ENCODE data around the gene TRPM4. TPM values are rescaled to one million over a fixed set of nuclear protein-coding genes. Genes with fewer than 3 reads are reported as not detected.
"Not testable (repeated sequence)": the region's sequence is repeated elsewhere in the genome, so short reads cannot be mapped to it uniquely, and the experiment has no call there.

Gene TRPM4
- total RNA-seq, 4 donors from 2014 or later = 50.7 to 76.2 (median 70.3) TPM

DNA sequence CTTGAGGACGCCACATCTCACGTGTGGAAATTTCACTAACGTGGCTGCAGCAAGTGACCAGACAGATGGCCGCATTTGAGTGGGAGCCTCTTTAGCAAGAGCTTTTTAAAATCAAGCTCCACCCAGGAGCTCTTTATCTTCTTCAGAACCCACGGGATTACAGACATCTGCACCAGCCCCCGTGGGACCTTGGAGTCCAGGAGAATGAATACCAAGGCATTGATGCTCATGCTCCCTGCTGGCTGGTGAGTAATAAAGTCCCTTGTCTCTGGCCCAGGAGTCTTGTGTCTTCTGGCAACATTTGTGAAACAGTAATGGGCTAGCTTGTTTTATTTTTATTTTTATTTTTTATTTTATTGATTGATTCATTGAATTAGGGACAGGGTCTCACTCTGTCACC, 64.4 kb downstream of the TRPM4 start:
- intact Hi-C loops (cut with DNase I; ENCODE audit: low total_unique reads) = no loop called here
- WGBS, 2 donors = 83 to 88% methylated on average over 6 of the region's 6 CpGs
- DNase-seq (ENCODE audit: low spot score in 2 of 2) = no peak
- H3K4me3 ChIP-seq (ENCODE audit: low read depth, poor library complexity, severe bottlenecking) = no peak overlapping the region
- TF ChIP-seq POLR2A (IDR thresholded peaks at IDR 0.05) = no peak
- TF ChIP-seq CTCF (IDR thresholded peaks at IDR 0.05) = no peak

- 89 to 90% methylated on average over 4 of the region's 4 CpGs for WGBS, 2 donors
- TF ChIP-seq POLR2A (IDR thresholded peaks at IDR 0.05) = no peak
- TF ChIP-seq CTCF (IDR thresholded peaks at IDR 0.05) = no peak
- H3K4me3 ChIP-seq (ENCODE audit: low read depth, poor library complexity, severe bottlenecking) = no peak overlapping the region
- intact Hi-C loops (cut with DNase I; ENCODE audit: low total_unique reads) = no loop called here
- DNase-seq (ENCODE audit: low spot score in 2 of 2) = no peak
Observed at GRCh38 chr19:49222528-49222927, 64.9 kb downstream of the TRPM4 start.

- TF ChIP-seq CTCF (IDR thresholded peaks at IDR 0.05) (no peak), POLR2A (IDR thresholded peaks at IDR 0.05) (no peak)
- intact Hi-C loops (cut with DNase I; ENCODE audit: low total_unique reads) = no loop called here
- WGBS, 2 donors = 83 to 89% methylated on average over 7 to 9 of the region's 9 CpGs
Observed at GRCh38 chr19:49223472-49223871, 65.9 kb downstream of the TRPM4 start.

DNA sequence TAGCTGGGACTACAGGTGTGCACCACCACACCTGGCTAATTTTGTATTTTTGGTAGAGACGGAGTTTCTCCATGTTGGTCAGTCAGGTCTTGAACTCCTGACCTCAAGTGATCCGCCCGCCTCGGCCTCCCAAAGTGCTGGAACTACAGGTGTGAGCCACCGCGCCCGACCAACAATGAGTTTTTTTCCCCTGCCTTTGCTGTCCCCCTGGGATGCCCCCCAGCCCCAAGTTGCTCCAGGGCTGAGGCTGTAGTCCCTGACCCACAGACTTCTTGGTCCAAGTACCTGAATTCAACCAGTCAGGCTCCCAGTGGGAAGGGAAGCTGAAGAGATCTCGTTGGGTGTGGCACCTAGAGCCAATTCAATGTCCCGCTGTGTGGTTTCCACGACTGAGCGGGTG, 66.8 kb downstream of the TRPM4 start:
- H3K4me3 ChIP-seq (ENCODE audit: low read depth, poor library complexity, severe bottlenecking); intact Hi-C loops (cut with DNase I; ENCODE audit: low total_unique reads); DNase-seq (ENCODE audit: low spot score in 2 of 2): not testable (repeated sequence)
- 78 to 80% methylated on average over 11 of the region's 11 CpGs for WGBS, 2 donors

More at GRCh38 chr19:49223472-49223871, 65.9 kb downstream of the TRPM4 start:
- H3K4me3 ChIP-seq (ENCODE audit: low read depth, poor library complexity, severe bottlenecking) = no peak overlapping the region
- DNase-seq (ENCODE audit: low spot score in 2 of 2) = no peak

DNA sequence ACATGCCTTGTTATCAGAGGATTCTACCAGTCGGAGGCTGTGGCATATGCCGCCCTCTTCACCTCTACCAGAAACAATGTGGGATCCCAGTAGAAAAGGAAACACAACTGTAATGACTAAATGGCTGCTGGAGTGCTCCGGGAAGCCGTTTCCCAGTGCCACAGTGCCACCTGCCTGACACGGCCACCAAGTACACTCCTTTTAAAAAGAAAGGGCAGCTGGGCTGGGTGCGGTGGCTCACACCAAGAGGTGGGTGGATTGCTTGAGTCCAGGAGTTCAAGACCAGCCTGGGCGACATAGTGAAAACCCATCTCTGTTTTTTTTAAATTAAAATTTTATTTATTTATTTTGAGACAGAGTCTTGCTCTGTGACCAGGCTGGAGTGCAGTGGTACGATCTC, 67.3 kb downstream of the TRPM4 start:
- TF ChIP-seq POLR2A (IDR thresholded peaks at IDR 0.05) = no peak
- TF ChIP-seq CTCF (IDR thresholded peaks at IDR 0.05) = no peak
- DNase-seq (ENCODE audit: low spot score in 2 of 2) = no peak
- WGBS, 2 donors = 25 to 30% methylated on average over 8 of the region's 8 CpGs
- H3K4me3 ChIP-seq (ENCODE audit: low read depth, poor library complexity, severe bottlenecking) = no peak overlapping the region
- intact Hi-C loops (cut with DNase I; ENCODE audit: low total_unique reads) = loop anchor here (5.0 kb wide), 1 partner anchor 77 kb away; no protein-coding TSS in a partner anchor

DNA sequence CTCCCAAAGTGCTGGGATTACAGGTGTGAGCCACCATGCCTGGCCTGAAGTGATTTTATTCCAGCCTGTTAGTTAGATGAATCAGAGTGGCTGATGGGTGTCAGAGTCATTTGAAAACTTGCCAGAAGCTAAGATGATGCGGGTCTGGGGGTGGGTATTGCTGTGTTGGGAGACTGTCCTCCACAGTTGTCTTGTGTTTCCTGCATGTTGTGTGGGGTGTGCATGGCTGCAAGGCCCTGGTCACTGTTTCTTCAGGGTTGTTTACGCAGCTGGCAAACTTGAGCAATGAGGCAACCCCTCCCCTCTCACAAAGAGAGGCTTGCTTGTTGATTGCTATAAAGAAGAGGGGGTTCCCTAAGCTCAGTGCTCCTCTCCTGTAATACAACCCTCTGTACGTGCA, 71.8 kb downstream of the TRPM4 start:
- intact Hi-C loops (cut with DNase I; ENCODE audit: low total_unique reads) = loop anchor here (5.0 kb wide), 1 partner anchor 73 kb away; no protein-coding TSS in a partner anchor
- H3K4me3 ChIP-seq (ENCODE audit: low read depth, poor library complexity, severe bottlenecking) = no peak overlapping the region
- WGBS, 2 donors = 89 to 98% methylated on average over 3 of the region's 3 CpGs
- TF ChIP-seq POLR2A (IDR thresholded peaks at IDR 0.05) (no peak), CTCF (IDR thresholded peaks at IDR 0.05) (no peak)
- no peak for DNase-seq (ENCODE audit: low spot score in 2 of 2)
